Esophagus muscularis mucosa (tissue), 4 donors: ENCODE measurements around the gene TOMT. TPM values are rescaled to one million over a fixed set of nuclear protein-coding genes. Genes with fewer than 3 reads are reported as not detected.

ENCODE experiments used
- DNase-seq: peaks from one replicate; pipeline ENCODE4 v3.0.0-alpha.2; 2017; ENCODE audit errors: extremely low spot score
- H3K27ac ChIP-seq, 4 donors: fragments of 200-600 bp; sonication (generic); replicated peaks in 1 of 4; 1 replicate in 3 of 4; 2 replicates in 1 of 4; pipeline ENCODE4 v1.5.1; 2016 to 2019; ENCODE audit warnings: mild to moderate bottlenecking in 1 of 4
- H3K27me3 ChIP-seq, 4 donors: fragments of 200-600 bp; sonication (generic); one replicate each; pipeline versions ENCODE4 v1.5.1 to v1.6.0; 2016 to 2019
- H3K36me3 ChIP-seq, 4 donors: fragments of 200-600 bp; sonication (generic); one replicate each; pipeline ENCODE4 v1.5.1; 2016 to 2019
- H3K4me1 ChIP-seq, 4 donors: fragments of 200-600 bp; sonication (generic); one replicate each; pipeline ENCODE4 v1.5.1; 2016 to 2019
- H3K4me3 ChIP-seq, 4 donors: fragments of 200-600 bp; sonication (generic); 1 replicate in 2 of 4; 2 replicates in 2 of 4; pipeline ENCODE4 v1.5.1; 2016 to 2019; ENCODE audit warnings: mild to moderate bottlenecking in 4 of 4, moderate library complexity in 1 of 4
- H3K9me3 ChIP-seq, 4 donors: fragments of 200-600 bp; sonication (generic); 1 replicate in 3 of 4; 2 replicates in 1 of 4; pipeline ENCODE4 v1.5.1; 2016 to 2019
- EP300 ChIP-seq: sonication (generic); formaldehyde crosslinking; IDR thresholded peaks from one replicate; pipeline ENCODE4 v1.6.1; 2017; ENCODE audit warnings: antibody characterized with exemption
- POLR2A ChIP-seq: fragments of 450-650 bp; IDR thresholded peaks from one replicate; pipeline ENCODE4 v1.6.1; 2017; ENCODE audit warnings: antibody characterized with exemption, moderate library complexity, mild to moderate bottlenecking, low read depth
- POLR2AphosphoS5 ChIP-seq, 2 donors: sonication (generic); formaldehyde crosslinking; IDR thresholded peaks; one replicate each; pipeline ENCODE4 v1.6.1; 2017; ENCODE audit warnings: antibody characterized with exemption in 2 of 2
- WGBS: methylation state at CpG from one replicate; pipeline ENCODE4 v1.1.5; 2018; 5-methylcytosine and 5-hydroxymethylcytosine counted together
- intact Hi-C: fragments of 100-400 bp; cut with DNase I; formaldehyde crosslinking; loops from one replicate; pipeline ENCODE4 v1.15.1; 2023
- total RNA-seq, 4 donors: library from RNA; depleted of rRNA; stranded (reverse); fragments of >200 nt; gene quantifications; one replicate each; pipeline versions ENCODE4 v1.1.0 to v1.2.1, GENCODE V29; 2016
- TF ChIP-seq, protein P1 (sequence below), 3 experiments: fragments of 200-600 bp in 2 of 3; fragments of 450-650 bp in 1 of 3; sonication (generic) in 2 of 3; IDR thresholded peaks; one replicate each; pipeline ENCODE4 v1.5.1; 2017 to 2019; ENCODE audit warnings: antibody characterized with exemption in 3 of 3, mild to moderate bottlenecking in 2 of 3, moderate library complexity in 1 of 3

TOMT gene
- total RNA-seq, 4 donors from 2014 or later = not detected

DNA sequence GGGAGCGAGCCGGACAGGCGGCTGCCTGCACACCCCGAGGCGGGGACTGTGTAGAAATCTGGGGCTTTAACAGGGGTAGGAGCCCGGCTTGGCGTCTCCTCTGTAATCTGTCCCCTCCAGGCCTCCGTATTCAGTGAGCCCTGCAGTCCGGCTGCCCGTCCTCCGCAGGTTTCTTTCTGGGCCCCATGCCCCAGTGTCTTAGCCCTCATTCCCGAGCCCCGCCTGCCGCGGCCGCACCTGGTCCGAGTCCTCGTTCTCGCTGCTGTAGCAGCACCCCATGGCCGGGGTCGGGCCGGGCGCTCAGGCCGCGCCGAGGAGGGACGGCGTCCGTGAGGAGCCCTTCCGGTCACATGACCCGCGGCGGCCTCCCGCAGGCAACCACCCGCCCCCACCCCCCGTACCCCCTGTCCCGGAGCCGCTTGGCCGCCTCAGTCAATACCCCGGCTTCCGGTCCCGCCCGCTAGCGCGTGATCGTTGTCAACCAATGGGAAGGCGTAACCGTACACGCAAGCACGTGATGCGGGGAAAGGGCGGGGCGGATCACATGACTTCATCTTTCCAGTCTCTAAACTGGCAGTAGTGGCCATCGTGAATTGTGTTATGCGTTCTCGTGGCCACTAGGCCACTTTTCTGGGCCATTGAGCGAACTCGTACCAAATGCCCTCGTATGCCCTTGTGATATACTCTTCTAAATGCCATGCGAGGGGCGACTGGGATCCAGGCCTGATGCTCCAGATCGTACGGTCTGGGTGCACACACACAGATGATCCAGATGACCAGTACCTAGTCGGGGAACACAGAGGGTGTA is 2.6 kb upstream of the TOMT start, which contains the start of gene LAMTOR1:
Gene LAMTOR1, minus strand, starts transcription at position 352 of the 808 bp plus-strand sequence. Its CDS starts 73 bp downstream, at position 279.
- WGBS = 4% methylated on average over 14 of the region's 64 CpGs
- Histone ChIP-seq H3K27me3 (no peaks in the 10 kb centered on the region), H3K9me3 (no peaks in the 10 kb centered on the region), H3K27ac (peak within 1 kb of the TSS; percentile 90 to 93 (median 90)), H3K4me1 (peaks cover 35 to 48% (median 39%) of the 10 kb centered on the region in 4 donors), H3K36me3 (peaks cover 10 to 33% (median 22%) of the 10 kb centered on the region in 4 donors), H3K4me3 (peak within 1 kb of the TSS; percentile 68 to 77 (median 76))
- TF ChIP-seq, protein P1, sequence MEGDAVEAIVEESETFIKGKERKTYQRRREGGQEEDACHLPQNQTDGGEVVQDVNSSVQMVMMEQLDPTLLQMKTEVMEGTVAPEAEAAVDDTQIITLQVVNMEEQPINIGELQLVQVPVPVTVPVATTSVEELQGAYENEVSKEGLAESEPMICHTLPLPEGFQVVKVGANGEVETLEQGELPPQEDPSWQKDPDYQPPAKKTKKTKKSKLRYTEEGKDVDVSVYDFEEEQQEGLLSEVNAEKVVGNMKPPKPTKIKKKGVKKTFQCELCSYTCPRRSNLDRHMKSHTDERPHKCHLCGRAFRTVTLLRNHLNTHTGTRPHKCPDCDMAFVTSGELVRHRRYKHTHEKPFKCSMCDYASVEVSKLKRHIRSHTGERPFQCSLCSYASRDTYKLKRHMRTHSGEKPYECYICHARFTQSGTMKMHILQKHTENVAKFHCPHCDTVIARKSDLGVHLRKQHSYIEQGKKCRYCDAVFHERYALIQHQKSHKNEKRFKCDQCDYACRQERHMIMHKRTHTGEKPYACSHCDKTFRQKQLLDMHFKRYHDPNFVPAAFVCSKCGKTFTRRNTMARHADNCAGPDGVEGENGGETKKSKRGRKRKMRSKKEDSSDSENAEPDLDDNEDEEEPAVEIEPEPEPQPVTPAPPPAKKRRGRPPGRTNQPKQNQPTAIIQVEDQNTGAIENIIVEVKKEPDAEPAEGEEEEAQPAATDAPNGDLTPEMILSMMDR (IDR thresholded peaks at IDR 0.05) = peak in 2 of 3 experiments; percentile 27 to 60
- TF ChIP-seq POLR2AphosphoS5 (IDR thresholded peaks at IDR 0.05) (peak; percentile 95 to 97), POLR2A (peak; percentile 75), EP300 (no peak)
- peak; percentile 100 for DNase-seq
- intact Hi-C loops = no loop called here

DNA sequence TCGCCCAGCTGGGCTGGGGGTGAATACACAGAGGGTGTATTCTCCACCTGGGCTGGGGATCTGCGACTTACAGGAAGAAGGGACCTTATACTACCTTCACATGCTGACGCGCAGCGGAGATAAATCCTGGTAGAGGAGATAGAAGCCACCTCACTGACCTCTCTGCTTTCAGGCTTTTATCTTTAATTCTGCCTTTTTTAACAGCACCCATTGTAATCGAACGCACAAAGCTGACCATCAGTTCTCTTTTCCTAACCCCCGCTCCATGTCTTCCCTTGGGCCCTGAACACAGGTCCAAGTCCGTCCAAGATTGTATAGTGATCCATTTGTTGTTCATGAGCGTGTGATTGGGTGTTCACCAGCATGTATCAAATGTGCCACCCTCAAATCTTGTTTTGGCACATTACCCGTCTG is 2.0 kb upstream of the TOMT start:
- intact Hi-C loops = no loop called here
- DNase-seq = no peak
- no peak for TF ChIP-seq POLR2AphosphoS5 (IDR thresholded peaks at IDR 0.05)
- TF ChIP-seq POLR2A = no peak
- TF ChIP-seq, protein P1 (IDR thresholded peaks at IDR 0.05) = peak in 1 of 3 experiments; percentile 0
- Histone ChIP-seq H3K27me3 (no peaks in the 10 kb centered on the region), H3K4me1 (peaks cover 35 to 48% (median 39%) of the 10 kb centered on the region in 4 donors), H3K36me3 (peaks cover 4 to 33% (median 21%) of the 10 kb centered on the region in 4 donors), H3K9me3 (no peaks in the 10 kb centered on the region), H3K4me3 (peak overlapping the region; percentile 68 to 77 (median 76)), H3K27ac (peak overlapping the region; percentile 90 to 93 (median 90))
- WGBS = 83% methylated on average over 11 of the region's 11 CpGs

DNA sequence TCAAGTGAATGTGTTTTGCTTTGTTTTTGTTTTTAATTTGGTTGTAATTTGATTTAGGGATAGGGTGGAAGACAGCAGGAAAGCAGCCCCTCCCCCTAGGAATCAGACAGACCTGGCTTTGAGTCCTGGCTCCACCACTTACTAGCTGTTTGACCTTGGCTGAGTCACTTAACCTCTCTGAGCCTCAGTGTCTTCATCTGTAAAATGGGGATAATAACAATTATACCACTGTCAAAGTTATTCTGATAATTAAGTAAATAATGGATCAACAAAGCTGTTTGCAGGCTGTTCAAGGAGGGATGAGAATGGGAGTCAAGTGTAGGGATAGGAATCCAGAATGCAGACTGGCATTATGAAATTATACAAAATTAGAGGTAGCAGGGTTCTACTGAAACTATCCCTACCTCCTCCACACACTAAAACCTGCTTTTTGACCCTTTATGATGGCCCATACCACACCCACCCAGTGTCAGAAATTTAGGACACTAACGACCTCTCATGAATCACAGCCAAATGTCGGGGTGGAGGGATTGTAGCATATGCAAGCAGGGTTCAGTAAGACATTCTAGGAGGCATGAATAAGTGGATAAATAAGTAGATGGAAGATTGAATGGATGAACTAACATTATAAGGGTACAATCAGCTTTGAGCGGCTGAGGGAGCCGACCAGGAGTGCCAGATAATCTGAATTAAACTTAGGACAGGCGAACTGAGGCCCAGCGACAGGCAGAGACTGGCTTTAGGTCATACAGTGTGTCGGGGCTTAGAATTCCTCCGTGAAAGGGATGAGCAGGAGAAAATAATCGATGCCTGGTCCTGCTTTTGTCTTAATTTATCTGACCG is 5.8 kb downstream of the TOMT start:
- DNase-seq = no peak
- Histone ChIP-seq H3K4me3 (peak overlapping the region; percentile 64 to 71 (median 68)), H3K36me3 (peaks cover 0 to 33% (median 21%) of the 10 kb centered on the region in 4 donors), H3K27ac (peak overlapping the region; percentile 89 to 97 (median 93)), H3K9me3 (no peaks in the 10 kb centered on the region), H3K27me3 (no peaks in the 10 kb centered on the region), H3K4me1 (peaks cover 15 to 17% (median 16%) of the 10 kb centered on the region in 4 donors)
- TF ChIP-seq, protein P1 (IDR thresholded peaks at IDR 0.05) = no peak
- no peak for TF ChIP-seq POLR2AphosphoS5 (IDR thresholded peaks at IDR 0.05)
- intact Hi-C loops = no loop called here
- WGBS = under 1% methylated on average over 9 of the region's 10 CpGs

DNA sequence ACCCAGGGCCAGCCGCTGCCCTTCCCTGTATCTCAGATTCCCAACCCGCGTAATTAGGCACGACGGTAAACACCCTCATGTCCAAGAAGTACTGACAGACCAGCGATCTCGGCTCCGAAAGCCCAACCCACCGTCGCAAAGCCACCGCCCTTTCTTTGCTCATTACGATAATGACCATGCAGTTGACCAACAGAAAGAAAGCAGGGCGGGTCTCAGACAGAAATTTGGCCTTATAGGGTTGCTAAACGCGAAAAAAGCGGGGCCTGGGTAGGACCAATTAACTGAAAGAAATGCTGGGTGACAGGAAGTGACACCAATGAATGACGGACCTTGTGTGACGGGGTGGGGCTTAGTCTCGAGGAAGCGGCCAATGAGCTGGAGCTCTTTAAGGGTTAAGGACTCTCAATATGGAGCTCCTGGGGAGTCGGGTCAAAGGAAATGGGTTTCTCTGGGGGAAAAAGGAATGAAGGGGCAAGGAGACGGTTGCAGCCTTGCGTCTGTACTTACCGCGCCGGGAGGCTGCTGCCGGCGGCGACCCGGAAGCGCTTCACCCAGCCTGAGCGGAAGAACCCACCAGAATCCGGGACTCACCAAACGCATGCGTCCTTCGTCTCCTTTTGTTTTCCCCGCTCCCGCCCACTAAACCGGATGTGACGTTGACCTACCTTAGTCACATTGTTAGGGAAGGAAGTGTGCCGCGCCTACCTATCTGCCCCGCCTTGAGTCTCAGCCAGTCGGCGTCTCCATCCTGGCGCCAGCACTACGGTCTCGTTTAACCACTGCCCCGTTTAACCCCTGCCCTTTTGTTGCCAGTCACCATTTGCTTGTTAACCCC is 6.6 kb downstream of the TOMT start, which contains the start of gene ANAPC15:
Gene ANAPC15, minus strand, starts transcription at position 553 of the 835 bp plus-strand sequence. CDS start 1,419 bp downstream, outside the sequence.
- WGBS = under 1% methylated on average over 42 of the region's 49 CpGs
- no peaks in the 10 kb centered on the region for H3K27me3 ChIP-seq
- TF ChIP-seq EP300 (no peak), POLR2A (peak; percentile 78), POLR2AphosphoS5 (IDR thresholded peaks at IDR 0.05) (peak; percentile 98 to 99)
- TF ChIP-seq, protein P1 (IDR thresholded peaks at IDR 0.05) = peak in 1 of 3 experiments; percentile 14
- H3K36me3 ChIP-seq = peaks cover 0 to 28% (median 20%) of the 10 kb centered on the region in 4 donors
- no peaks in the 10 kb centered on the region for H3K9me3 ChIP-seq
- peak; percentile 100 for DNase-seq
- H3K27ac ChIP-seq = peak within 1 kb of the TSS; percentile 89 to 97 (median 93)
- H3K4me3 ChIP-seq = peak within 1 kb of the TSS; percentile 64 to 71 (median 68)
- intact Hi-C loops = no loop called here
- peaks cover 15 to 17% (median 16%) of the 10 kb centered on the region in 4 donors for H3K4me1 ChIP-seq
